Skeletal muscle satellite cell (primary cell): ENCODE measurements around the gene KCNIP3.

ENCODE experiments used
- H3K27me3 ChIP-seq: 2 replicates; pipeline ENCODE4 v1.7.0; 2013; ENCODE audit warnings: low read length; ENCODE audit not compliant: control insufficient read depth, insufficient read depth
- H3K36me3 ChIP-seq: 2 replicates; pipeline ENCODE4 v1.7.0; 2013; ENCODE audit warnings: mild to moderate bottlenecking, control low read depth, low read length; ENCODE audit not compliant: insufficient read depth
- H3K4me1 ChIP-seq: 2 replicates; pipeline ENCODE4 v1.7.0; 2013; ENCODE audit warnings: low read length; ENCODE audit not compliant: control insufficient read depth, insufficient read depth
- H3K4me2 ChIP-seq: 2 replicates; pipeline ENCODE4 v1.7.0; 2013; ENCODE audit warnings: mild to moderate bottlenecking, low read length
- H3K4me3 ChIP-seq: 2 replicates; pipeline ENCODE4 v1.7.0; 2013; ENCODE audit warnings: low read length
- H3K9ac ChIP-seq: 2 replicates; pipeline ENCODE4 v1.7.0; 2013; ENCODE audit warnings: mild to moderate bottlenecking, low read depth, low read length, moderate library complexity
- H3K9me3 ChIP-seq: replicated peaks from 2 replicates; pipeline ENCODE4 v1.7.0; 2013; ENCODE audit warnings: mild to moderate bottlenecking, control low read depth, low read length

KCNIP3 gene

DNA sequence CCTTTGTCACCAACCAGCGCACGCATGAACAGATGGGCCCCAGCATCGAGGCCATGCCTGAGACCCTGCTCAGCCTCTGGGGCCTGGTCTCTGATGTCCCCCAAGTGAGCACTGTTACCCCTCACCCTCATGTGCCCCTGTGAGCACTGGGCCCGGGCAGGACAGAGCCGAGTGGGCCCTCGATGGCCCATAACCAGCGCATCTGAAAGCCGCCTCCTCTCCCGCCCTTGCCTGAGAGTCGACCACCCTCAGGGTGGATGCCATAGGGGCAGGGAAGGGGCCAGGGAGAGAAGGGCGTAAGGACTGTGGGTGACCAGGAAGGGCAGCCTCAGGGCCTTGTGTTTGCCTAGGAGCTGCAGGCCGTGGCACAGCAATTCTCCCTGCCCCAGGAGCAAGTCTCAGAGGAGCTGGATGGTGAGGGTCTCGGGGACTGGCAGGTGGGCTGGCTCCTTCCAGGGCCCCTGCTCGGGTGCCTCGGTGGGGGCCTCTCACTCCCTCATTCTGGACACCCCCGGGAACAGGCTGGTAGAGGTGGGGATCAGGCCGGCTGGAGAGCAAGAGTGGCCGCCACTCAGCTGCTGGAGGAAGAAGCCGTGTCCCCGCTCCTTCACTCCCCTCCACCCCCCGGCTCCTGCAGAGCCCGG is 20.8 kb upstream of the KCNIP3 start:
- Histone ChIP-seq H3K4me3 (no peak overlapping the region), H3K9ac (no peak overlapping the region), H3K27me3 (peaks cover 7% of the 10 kb centered on the region), H3K36me3 (no peaks in the 10 kb centered on the region), H3K9me3 (no peaks in the 10 kb centered on the region), H3K4me1 (peaks cover 9% of the 10 kb centered on the region), H3K4me2 (no peak overlapping the region)

DNA sequence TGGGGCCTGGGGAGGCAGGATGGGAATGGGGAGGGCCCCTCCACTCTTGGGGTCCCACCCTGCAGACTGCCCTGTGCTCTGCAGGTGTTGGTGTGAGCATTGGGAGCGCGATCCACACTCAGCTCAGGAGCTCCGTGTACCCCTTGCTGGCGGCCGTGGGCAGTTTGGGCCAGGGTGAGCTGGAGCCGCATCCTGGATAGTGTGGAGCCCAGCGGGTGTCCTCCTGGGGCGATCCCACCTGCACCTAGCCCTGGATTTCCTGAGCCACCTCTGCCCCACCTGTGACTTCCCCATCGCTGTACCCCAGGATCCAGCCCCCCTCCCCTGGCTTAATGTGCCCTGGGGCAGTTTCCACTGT is 20.3 kb upstream of the KCNIP3 start:
- peaks cover 9% of the 10 kb centered on the region for H3K4me1 ChIP-seq
- H3K36me3 ChIP-seq, result no peaks in the 10 kb centered on the region
- peaks cover 7% of the 10 kb centered on the region for H3K27me3 ChIP-seq
- no peaks in the 10 kb centered on the region for H3K9me3 ChIP-seq
- H3K4me2 ChIP-seq, result no peak overlapping the region
- H3K9ac ChIP-seq, result no peak overlapping the region
- no peak overlapping the region for H3K4me3 ChIP-seq

DNA sequence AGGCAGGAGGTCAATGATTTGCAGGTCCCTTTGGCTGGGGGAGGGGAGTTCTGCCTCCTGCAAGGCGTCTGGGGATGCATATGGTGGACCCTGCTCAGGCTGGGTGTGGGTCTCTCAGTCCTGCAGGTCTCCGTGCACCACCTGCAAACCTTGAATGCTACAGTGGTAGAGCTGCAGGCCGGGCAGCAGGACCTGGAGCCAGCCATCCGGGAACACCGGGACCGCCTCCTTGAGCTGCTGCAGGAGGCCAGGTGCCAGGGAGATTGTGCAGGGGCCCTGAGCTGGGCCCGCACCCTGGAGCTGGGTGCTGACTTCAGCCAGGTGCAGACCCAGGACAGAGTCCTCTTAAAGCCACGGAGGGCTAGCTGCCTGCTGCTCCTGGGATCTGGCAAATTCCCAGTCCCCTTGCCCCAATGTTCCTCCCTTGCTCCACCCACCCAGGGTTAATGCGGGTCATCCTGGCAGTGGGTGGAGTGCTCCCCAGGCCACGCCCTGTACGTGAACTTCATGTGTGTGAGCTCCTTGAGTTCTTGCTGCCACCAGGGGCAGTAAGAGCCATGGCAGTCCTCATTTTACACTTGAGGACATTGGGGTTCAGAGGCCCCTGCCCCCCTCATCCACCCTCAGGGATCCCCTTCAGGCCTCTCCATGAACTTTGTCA is 19.8 kb upstream of the KCNIP3 start:
- no peaks in the 10 kb centered on the region for H3K36me3 ChIP-seq
- H3K4me3 ChIP-seq, result no peak overlapping the region
- peaks cover 9% of the 10 kb centered on the region for H3K4me1 ChIP-seq
- H3K27me3 ChIP-seq, result peaks cover 1% of the 10 kb centered on the region
- H3K9ac ChIP-seq, result no peak overlapping the region
- H3K4me2 ChIP-seq, result no peak overlapping the region
- no peaks in the 10 kb centered on the region for H3K9me3 ChIP-seq

- H3K36me3 ChIP-seq, result no peaks in the 10 kb centered on the region
- H3K27me3 ChIP-seq, result peaks cover 2% of the 10 kb centered on the region
- H3K4me3 ChIP-seq, result no peak overlapping the region
- H3K4me1 ChIP-seq, result peaks cover 9% of the 10 kb centered on the region
- no peak overlapping the region for H3K9ac ChIP-seq
- no peaks in the 10 kb centered on the region for H3K9me3 ChIP-seq
- no peak overlapping the region for H3K4me2 ChIP-seq
Measured at GRCh38 chr2:95278051-95278471, 19.1 kb upstream of the KCNIP3 start.

DNA sequence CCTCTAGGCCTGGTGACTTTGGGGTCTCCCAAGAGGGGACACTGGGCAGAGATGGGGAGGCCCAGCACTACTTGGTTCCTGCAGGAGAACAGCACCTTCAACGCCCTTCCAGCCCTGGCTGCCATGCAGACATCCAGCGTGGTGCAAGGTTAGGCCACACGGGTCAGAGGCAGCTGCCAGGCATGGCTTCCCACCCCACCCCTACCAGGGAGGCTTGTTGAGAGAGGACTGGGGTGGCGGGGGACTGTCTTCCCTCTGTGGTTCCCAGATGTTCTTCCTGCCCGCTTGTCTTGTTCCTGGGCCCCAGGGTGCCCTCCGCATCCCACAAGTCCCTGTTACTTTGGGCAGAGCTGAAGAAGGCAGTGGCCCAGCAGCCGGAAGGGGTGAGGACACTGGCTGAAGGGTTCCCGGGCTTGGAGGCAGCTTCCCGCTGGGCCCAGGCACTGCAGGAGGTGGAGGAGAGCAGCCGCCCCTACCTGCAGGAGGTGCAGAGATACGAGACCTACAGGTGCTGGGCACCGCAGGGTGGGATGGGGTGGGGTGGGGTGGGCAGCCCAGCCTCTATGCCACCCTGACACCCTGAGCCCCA is 18.4 kb upstream of the KCNIP3 start:
- Histone ChIP-seq H3K36me3 (no peaks in the 10 kb centered on the region), H3K27me3 (peaks cover 9% of the 10 kb centered on the region), H3K9me3 (no peaks in the 10 kb centered on the region), H3K4me3 (no peak overlapping the region), H3K4me1 (peaks cover 9% of the 10 kb centered on the region), H3K4me2 (no peak overlapping the region), H3K9ac (no peak overlapping the region)

GRCh38 chr2:95279435-95280035 is 17.6 kb upstream of the KCNIP3 start:
- no peaks in the 10 kb centered on the region for H3K9me3 ChIP-seq
- H3K4me3 ChIP-seq, result no peak overlapping the region
- no peaks in the 10 kb centered on the region for H3K36me3 ChIP-seq
- no peak overlapping the region for H3K4me2 ChIP-seq
- no peak overlapping the region for H3K9ac ChIP-seq
- H3K27me3 ChIP-seq, result peaks cover 10% of the 10 kb centered on the region
- H3K4me1 ChIP-seq, result peaks cover 9% of the 10 kb centered on the region

GRCh38 chr2:95281071-95281470 is 16.1 kb upstream of the KCNIP3 start:
- H3K9ac ChIP-seq, result no peak overlapping the region
- no peak overlapping the region for H3K4me3 ChIP-seq
- peaks cover 10% of the 10 kb centered on the region for H3K27me3 ChIP-seq
- no peaks in the 10 kb centered on the region for H3K9me3 ChIP-seq
- peaks cover 9% of the 10 kb centered on the region for H3K4me1 ChIP-seq
- H3K4me2 ChIP-seq, result no peak overlapping the region
- no peaks in the 10 kb centered on the region for H3K36me3 ChIP-seq

GRCh38 chr2:95281786-95282185 is 15.4 kb upstream of the KCNIP3 start:
- Histone ChIP-seq H3K4me2 (no peak overlapping the region), H3K9ac (no peak overlapping the region), H3K4me1 (peaks cover 9% of the 10 kb centered on the region), H3K4me3 (no peak overlapping the region), H3K36me3 (no peaks in the 10 kb centered on the region), H3K27me3 (peaks cover 10% of the 10 kb centered on the region), H3K9me3 (no peaks in the 10 kb centered on the region)

- Histone ChIP-seq H3K4me1 (peaks cover 9% of the 10 kb centered on the region), H3K9ac (no peak overlapping the region), H3K27me3 (peaks cover 10% of the 10 kb centered on the region), H3K9me3 (no peaks in the 10 kb centered on the region), H3K36me3 (no peaks in the 10 kb centered on the region), H3K4me2 (no peak overlapping the region), H3K4me3 (no peak overlapping the region)
Measured at GRCh38 chr2:95282458-95282857, 14.7 kb upstream of the KCNIP3 start.

- H3K4me2 ChIP-seq, result no peak overlapping the region
- H3K4me1 ChIP-seq, result no peaks in the 10 kb centered on the region
- H3K36me3 ChIP-seq, result no peaks in the 10 kb centered on the region
- no peak overlapping the region for H3K9ac ChIP-seq
- H3K9me3 ChIP-seq, result no peaks in the 10 kb centered on the region
- H3K4me3 ChIP-seq, result no peak overlapping the region
- peaks cover 10% of the 10 kb centered on the region for H3K27me3 ChIP-seq
Measured at GRCh38 chr2:95283562-95283961, 13.6 kb upstream of the KCNIP3 start.

DNA sequence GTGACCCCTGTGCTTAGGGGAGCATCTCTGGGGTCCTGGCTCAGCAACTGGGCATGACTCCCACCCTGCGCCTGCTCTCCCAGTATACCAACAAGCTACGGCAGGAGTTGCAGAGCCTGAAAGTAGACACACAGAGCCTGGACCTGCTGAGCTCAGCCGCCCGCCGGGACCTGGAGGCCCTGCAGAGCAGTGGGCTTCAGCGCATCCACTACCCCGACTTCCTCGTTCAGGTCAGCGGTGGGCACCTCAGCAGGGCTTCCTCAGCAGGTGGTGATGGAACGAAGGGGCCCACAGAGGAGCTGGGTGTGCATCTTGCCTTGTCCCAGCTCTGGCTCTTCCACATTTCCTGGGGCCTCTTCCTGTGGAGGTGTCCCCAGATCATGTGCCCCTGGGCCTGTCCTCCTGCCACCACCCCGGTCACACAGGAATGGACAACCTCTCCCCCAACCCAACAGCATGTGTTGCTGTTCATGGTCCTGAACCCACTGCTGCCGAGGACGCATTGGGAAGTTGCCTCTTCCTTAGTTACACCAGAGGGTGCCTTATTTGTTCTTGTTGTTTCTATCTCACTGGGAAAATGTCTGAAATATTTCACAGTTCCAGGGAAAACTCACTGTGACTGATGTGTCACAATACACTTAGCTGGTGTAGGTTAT is 12.1 kb upstream of the KCNIP3 start:
- Histone ChIP-seq H3K9me3 (no peaks in the 10 kb centered on the region), H3K27me3 (peaks cover 10% of the 10 kb centered on the region), H3K36me3 (no peaks in the 10 kb centered on the region), H3K4me3 (no peak overlapping the region), H3K4me1 (no peaks in the 10 kb centered on the region), H3K4me2 (no peak overlapping the region), H3K9ac (no peak overlapping the region)
